HEK293T (cell line): Measurements from ENCODE around the gene CPLX3.

Experiments
- ARNT ChIP-seq: fragments of 450-650 bp; IDR thresholded peaks from 2 replicates; pipeline ENCODE4 v1.6.1; 2017; ENCODE audit warnings: mild to moderate bottlenecking
- BHLHE40 ChIP-seq: fragments of 450-650 bp; IDR thresholded peaks from 2 replicates; pipeline ENCODE4 v1.6.1; 2016; ENCODE audit warnings: mild to moderate bottlenecking, moderate library complexity, borderline replicate concordance
- CTBP1 ChIP-seq: fragments of 450-650 bp; IDR thresholded peaks from 2 replicates; pipeline ENCODE4 v1.6.1; 2016; ENCODE audit warnings: borderline replicate concordance
- ELF4 ChIP-seq: fragments of 450-650 bp; IDR thresholded peaks from 2 replicates; pipeline ENCODE4 v1.6.1; 2017; ENCODE audit warnings: antibody characterized with exemption
- FOXA1 ChIP-seq: fragments of 450-650 bp; IDR thresholded peaks from 2 replicates; pipeline ENCODE4 v1.6.1; 2016; ENCODE audit warnings: mild to moderate bottlenecking
- FOXK2 ChIP-seq: fragments of 450-650 bp; IDR thresholded peaks from 2 replicates; pipeline ENCODE4 v1.6.1; 2016; ENCODE audit warnings: mild to moderate bottlenecking
- LEF1 ChIP-seq: fragments of 450-650 bp; IDR thresholded peaks from 2 replicates; pipeline ENCODE4 v1.6.1; 2017; ENCODE audit warnings: mild to moderate bottlenecking, borderline replicate concordance
- NFRKB ChIP-seq: fragments of 450-650 bp; IDR thresholded peaks from 2 replicates; pipeline ENCODE4 v1.6.1; 2016; ENCODE audit warnings: mild to moderate bottlenecking, moderate library complexity
- PKNOX1 ChIP-seq: fragments of 450-650 bp; IDR thresholded peaks from 2 replicates; pipeline ENCODE4 v1.6.1; 2016
- SP1 ChIP-seq: fragments of 450-650 bp; IDR thresholded peaks from 2 replicates; pipeline ENCODE4 v1.6.1; 2017
- SUZ12 ChIP-seq: fragments of 450-650 bp; IDR thresholded peaks from 2 replicates; pipeline ENCODE4 v1.6.1; 2016; ENCODE audit warnings: mild to moderate bottlenecking
- TARDBP ChIP-seq: fragments of 450-650 bp; IDR thresholded peaks from 2 replicates; pipeline ENCODE4 v1.6.1; 2016
- ZNF384 ChIP-seq: fragments of 450-650 bp; IDR thresholded peaks from 2 replicates; pipeline ENCODE4 v1.6.1; 2016

GRCh38 chr15:74826364-74826819 is at the start of gene CPLX3:
- TF ChIP-seq ELF4 = no peak
- TF ChIP-seq FOXK2 = no peak
- no peak for TF ChIP-seq SUZ12
- TF ChIP-seq TARDBP = no peak
- no peak for TF ChIP-seq ZNF384
- TF ChIP-seq SP1 = no peak
- no peak for TF ChIP-seq PKNOX1
- no peak for TF ChIP-seq ARNT
- no peak for TF ChIP-seq CTBP1
- TF ChIP-seq LEF1 = no peak
- no peak for TF ChIP-seq BHLHE40
- TF ChIP-seq NFRKB = no peak
- no peak for TF ChIP-seq FOXA1
